ENCODE measurements around the gene VAV2.

The VAV2 gene

DNA sequence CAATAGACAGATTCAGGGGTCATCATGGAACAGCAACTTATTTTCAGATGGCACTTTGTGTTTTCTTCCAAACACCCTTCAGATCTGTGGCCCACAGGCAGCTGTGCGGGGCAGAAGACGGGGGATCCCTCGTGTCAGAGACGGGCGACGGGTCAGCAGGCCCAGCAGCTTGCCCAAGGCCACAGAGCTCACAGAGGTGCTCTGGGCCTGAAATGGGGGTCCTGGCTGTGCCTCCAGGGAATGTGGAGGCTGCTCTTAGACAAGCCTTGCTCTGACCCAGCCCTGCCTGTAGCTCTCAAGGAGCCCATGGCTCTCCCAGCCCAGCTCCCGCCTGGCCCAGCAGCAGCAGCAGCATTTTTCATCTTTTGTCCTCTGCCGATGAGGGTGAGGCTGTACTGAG, 213.0 kb downstream of the VAV2 start:
- Histone ChIP-seq H3K18ac (ENCODE audit: low read length) (no peak overlapping the region), H3K4ac (ENCODE audit: low read length) (no peak overlapping the region), H3K9ac (ENCODE audit: low read depth, low read length, poor library complexity) (no peak overlapping the region), H3K23ac (ENCODE audit: low read depth, low read length, poor library complexity) (no peak overlapping the region), H2BK12ac (ENCODE audit: low read length) (no peak overlapping the region), H2BK15ac (ENCODE audit: low read length) (no peak overlapping the region), H2BK120ac (ENCODE audit: low read depth, low read length) (no peak overlapping the region), H3K4me1 (ENCODE audit: control insufficient read depth in 2 of 2, insufficient read depth in 1 of 2, low read depth in 1 of 2, low read length in 2 of 2) (peaks cover 3 to 5% of the 10 kb centered on the region in 2 donors), H3K79me1 (ENCODE audit: low read depth, low read length) (no peaks in the 10 kb centered on the region), H3K36me3 (replicated peaks in 1 of 2; ENCODE audit: control insufficient read depth in 2 of 2, insufficient read depth in 2 of 2, low read length in 2 of 2) (peaks cover 36 to 91% of the 10 kb centered on the region in 2 donors), H2BK5ac (ENCODE audit: low read length) (no peak overlapping the region), H3K14ac (ENCODE audit: low read length) (no peak overlapping the region), H2AK5ac (ENCODE audit: low read depth, low read length) (no peak overlapping the region), H3K27me3 (ENCODE audit: control insufficient read depth in 3 of 3, insufficient read depth in 3 of 3, low read depth in 1 of 3, low read length in 3 of 3) (no peaks in the 10 kb centered on the region), H4K8ac (ENCODE audit: low read depth, low read length) (no peak overlapping the region), H3K27ac (replicated peaks; ENCODE audit: low read length) (no peak overlapping the region), H2AFZ (ENCODE audit: low read length) (no peak overlapping the region), H3K9me3 (replicated peaks in 1 of 2; ENCODE audit: control insufficient read depth in 2 of 2, insufficient read depth in 1 of 2, low read depth in 1 of 2, low read length in 2 of 2) (peaks cover 0 to 10% of the 10 kb centered on the region in 2 donors), H4K91ac (ENCODE audit: low read depth, low read length, poor library complexity) (no peak overlapping the region), H3K4me2 (ENCODE audit: insufficient read depth, low read length, poor library complexity, severe bottlenecking) (no peak overlapping the region), H3K4me3 (ENCODE audit: low read length in 2 of 2) (peak overlapping the region in 1 of 2 donors; percentile 13)
- WGBS, 2 donors (ENCODE audit: extremely low coverage in 2 of 2, insufficient read length in 2 of 2, insufficient replicate concordance in 1 of 2): no CpG with 5 or more reads among the region's 8 CpGs
- no peak for DNase-seq (ENCODE audit: low spot score)

DNA sequence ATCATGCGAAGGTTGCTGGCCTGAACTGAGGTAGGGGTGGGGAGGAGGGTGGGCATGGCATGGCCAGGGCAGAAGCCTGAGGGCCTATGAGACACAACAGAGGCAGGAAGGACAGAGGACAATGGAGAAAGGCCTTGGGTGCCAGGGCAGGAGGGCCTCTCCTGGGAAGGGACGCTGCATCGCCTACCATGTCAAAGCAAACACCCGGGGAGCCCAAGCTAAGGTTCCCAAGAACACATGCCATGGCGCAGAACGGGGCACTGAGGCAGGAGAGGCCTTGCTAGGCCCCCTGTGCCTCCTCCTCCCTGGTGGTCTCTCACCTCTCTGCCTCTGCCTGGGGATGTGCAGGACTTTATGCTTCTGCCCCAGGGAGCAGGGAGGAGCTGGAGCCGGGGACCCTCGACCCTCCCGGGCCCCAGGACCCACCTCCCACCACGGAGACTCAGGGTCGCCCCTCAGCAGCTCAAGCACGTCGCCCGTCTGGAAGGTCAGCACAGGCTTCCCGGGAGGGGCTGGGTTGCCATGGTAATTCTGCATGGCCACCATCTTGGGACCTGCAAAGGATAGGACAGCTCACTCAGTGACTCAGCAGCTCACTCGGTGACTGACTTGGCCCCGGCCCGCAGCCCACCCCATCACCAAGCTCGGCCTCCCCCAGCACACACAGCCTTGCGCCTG, 213.6 kb downstream of the VAV2 start:
- Histone ChIP-seq H3K23ac (ENCODE audit: low read depth, low read length, poor library complexity) (no peak overlapping the region), H4K8ac (ENCODE audit: low read depth, low read length) (no peak overlapping the region), H3K4me3 (ENCODE audit: low read length in 2 of 2) (no peak overlapping the region), H3K27me3 (ENCODE audit: control insufficient read depth in 3 of 3, insufficient read depth in 3 of 3, low read depth in 1 of 3, low read length in 3 of 3) (no peaks in the 10 kb centered on the region), H3K18ac (ENCODE audit: low read length) (no peak overlapping the region), H3K4ac (ENCODE audit: low read length) (no peak overlapping the region), H3K27ac (replicated peaks; ENCODE audit: low read length) (no peak overlapping the region), H3K79me1 (ENCODE audit: low read depth, low read length) (no peaks in the 10 kb centered on the region), H4K91ac (ENCODE audit: low read depth, low read length, poor library complexity) (no peak overlapping the region), H3K4me1 (ENCODE audit: control insufficient read depth in 2 of 2, insufficient read depth in 1 of 2, low read depth in 1 of 2, low read length in 2 of 2) (peaks cover 3 to 5% of the 10 kb centered on the region in 2 donors), H2AFZ (ENCODE audit: low read length) (no peak overlapping the region), H2BK5ac (ENCODE audit: low read length) (no peak overlapping the region), H2BK12ac (ENCODE audit: low read length) (no peak overlapping the region), H2AK5ac (ENCODE audit: low read depth, low read length) (no peak overlapping the region), H3K9me3 (replicated peaks in 1 of 2; ENCODE audit: control insufficient read depth in 2 of 2, insufficient read depth in 1 of 2, low read depth in 1 of 2, low read length in 2 of 2) (peaks cover 0 to 13% of the 10 kb centered on the region in 2 donors), H3K9ac (ENCODE audit: low read depth, low read length, poor library complexity) (no peak overlapping the region), H2BK15ac (ENCODE audit: low read length) (no peak overlapping the region), H2BK120ac (ENCODE audit: low read depth, low read length) (no peak overlapping the region), H3K36me3 (replicated peaks in 1 of 2; ENCODE audit: control insufficient read depth in 2 of 2, insufficient read depth in 2 of 2, low read length in 2 of 2) (peaks cover 38 to 91% of the 10 kb centered on the region in 2 donors), H3K4me2 (ENCODE audit: insufficient read depth, low read length, poor library complexity, severe bottlenecking) (no peak overlapping the region), H3K14ac (ENCODE audit: low read length) (no peak overlapping the region)
- no CpG with 5 or more reads among the region's 20 CpGs for WGBS, 2 donors (ENCODE audit: extremely low coverage in 2 of 2, insufficient read length in 2 of 2, insufficient replicate concordance in 1 of 2)
- no peak for DNase-seq (ENCODE audit: low spot score)

- Histone ChIP-seq H3K27ac (replicated peaks; ENCODE audit: low read length) (no peak overlapping the region), H2AFZ (ENCODE audit: low read length) (no peak overlapping the region), H3K4me3 (ENCODE audit: low read length in 2 of 2) (no peak overlapping the region), H3K18ac (ENCODE audit: low read length) (no peak overlapping the region), H3K14ac (ENCODE audit: low read length) (no peak overlapping the region), H4K8ac (ENCODE audit: low read depth, low read length) (no peak overlapping the region), H3K79me1 (ENCODE audit: low read depth, low read length) (no peaks in the 10 kb centered on the region), H4K91ac (ENCODE audit: low read depth, low read length, poor library complexity) (no peak overlapping the region), H3K9ac (ENCODE audit: low read depth, low read length, poor library complexity) (no peak overlapping the region), H3K27me3 (ENCODE audit: control insufficient read depth in 3 of 3, insufficient read depth in 3 of 3, low read depth in 1 of 3, low read length in 3 of 3) (no peaks in the 10 kb centered on the region), H2BK15ac (ENCODE audit: low read length) (no peak overlapping the region), H3K23ac (ENCODE audit: low read depth, low read length, poor library complexity) (no peak overlapping the region), H3K4ac (ENCODE audit: low read length) (no peak overlapping the region), H3K4me1 (ENCODE audit: control insufficient read depth in 2 of 2, insufficient read depth in 1 of 2, low read depth in 1 of 2, low read length in 2 of 2) (peaks cover 3 to 5% of the 10 kb centered on the region in 2 donors), H2BK5ac (ENCODE audit: low read length) (no peak overlapping the region), H3K36me3 (replicated peaks in 1 of 2; ENCODE audit: control insufficient read depth in 2 of 2, insufficient read depth in 2 of 2, low read length in 2 of 2) (peaks cover 36 to 90% of the 10 kb centered on the region in 2 donors), H2AK5ac (ENCODE audit: low read depth, low read length) (no peak overlapping the region), H2BK12ac (ENCODE audit: low read length) (no peak overlapping the region), H3K9me3 (replicated peaks in 1 of 2; ENCODE audit: control insufficient read depth in 2 of 2, insufficient read depth in 1 of 2, low read depth in 1 of 2, low read length in 2 of 2) (peaks cover 0 to 13% of the 10 kb centered on the region in 2 donors), H2BK120ac (ENCODE audit: low read depth, low read length) (no peak overlapping the region), H3K4me2 (ENCODE audit: insufficient read depth, low read length, poor library complexity, severe bottlenecking) (no peak overlapping the region)
- DNase-seq (ENCODE audit: low spot score): no peak
- WGBS, 2 donors (ENCODE audit: extremely low coverage in 2 of 2, insufficient read length in 2 of 2, insufficient replicate concordance in 1 of 2): no CpG with 5 or more reads among the region's 14 CpGs
Observed at GRCh38 chr9:133777871-133778270, 214.3 kb downstream of the VAV2 start.

GRCh38 chr9:133777068-133777791, 214.9 kb downstream of the VAV2 start:
- Histone ChIP-seq H2BK5ac (ENCODE audit: low read length) (no peak overlapping the region), H3K4me2 (ENCODE audit: insufficient read depth, low read length, poor library complexity, severe bottlenecking) (no peak overlapping the region), H3K14ac (ENCODE audit: low read length) (no peak overlapping the region), H3K23ac (ENCODE audit: low read depth, low read length, poor library complexity) (no peak overlapping the region), H3K18ac (ENCODE audit: low read length) (no peak overlapping the region), H3K4ac (ENCODE audit: low read length) (no peak overlapping the region), H2BK15ac (ENCODE audit: low read length) (no peak overlapping the region), H3K9ac (ENCODE audit: low read depth, low read length, poor library complexity) (no peak overlapping the region), H2AFZ (ENCODE audit: low read length) (no peak overlapping the region), H2AK5ac (ENCODE audit: low read depth, low read length) (no peak overlapping the region), H3K27me3 (ENCODE audit: control insufficient read depth in 3 of 3, insufficient read depth in 3 of 3, low read depth in 1 of 3, low read length in 3 of 3) (no peaks in the 10 kb centered on the region), H2BK12ac (ENCODE audit: low read length) (no peak overlapping the region), H3K9me3 (replicated peaks in 1 of 2; ENCODE audit: control insufficient read depth in 2 of 2, insufficient read depth in 1 of 2, low read depth in 1 of 2, low read length in 2 of 2) (peaks cover 0 to 13% of the 10 kb centered on the region in 2 donors), H4K8ac (ENCODE audit: low read depth, low read length) (no peak overlapping the region), H3K27ac (replicated peaks; ENCODE audit: low read length) (no peak overlapping the region), H3K36me3 (replicated peaks in 1 of 2; ENCODE audit: control insufficient read depth in 2 of 2, insufficient read depth in 2 of 2, low read length in 2 of 2) (peaks cover 35 to 94% of the 10 kb centered on the region in 2 donors), H3K79me1 (ENCODE audit: low read depth, low read length) (no peaks in the 10 kb centered on the region), H3K4me3 (ENCODE audit: low read length in 2 of 2) (no peak overlapping the region), H2BK120ac (ENCODE audit: low read depth, low read length) (no peak overlapping the region), H4K91ac (ENCODE audit: low read depth, low read length, poor library complexity) (no peak overlapping the region), H3K4me1 (ENCODE audit: control insufficient read depth in 2 of 2, insufficient read depth in 1 of 2, low read depth in 1 of 2, low read length in 2 of 2) (peaks cover 3 to 5% of the 10 kb centered on the region in 2 donors)
- no peak for DNase-seq (ENCODE audit: low spot score)
- no CpG with 5 or more reads among the region's 15 CpGs for WGBS, 2 donors (ENCODE audit: extremely low coverage in 2 of 2, insufficient read length in 2 of 2, insufficient replicate concordance in 1 of 2)

Data from neuronal stem cell (in vitro differentiated cells).